Right lobe of liver (tissue), 6 donors: ENCODE measurements around the gene LMOD3. TPM values are rescaled to one million over a fixed set of nuclear protein-coding genes. Genes with fewer than 3 reads are reported as not detected.

Experiments
- ATAC-seq, 4 donors: fragments of 200-7000 bp; cut with Tn5 transposase; one replicate each; pipeline ENCODE4 v1.9.1; 2020; ENCODE audit warnings: mild to moderate bottlenecking in 4 of 4, moderate library complexity in 4 of 4
- DNase-seq, 3 donors: peaks; one replicate each; pipeline ENCODE4 v3.0.0-alpha.2; 2020
- H3K27ac ChIP-seq, 3 donors: fragments of 200-600 bp; one replicate each; pipeline ENCODE4 v1.8.0; 2022
- H3K27me3 ChIP-seq, 2 donors: fragments of 200-600 bp; one replicate each; pipeline ENCODE4 v1.8.0; 2022
- H3K36me3 ChIP-seq, 4 donors: fragments of 200-600 bp; sonication (generic) in 1 of 4; one replicate each; pipeline versions ENCODE4 v1.5.1 to v1.8.0; 2017 to 2022; ENCODE audit warnings: control low read depth in 1 of 4
- H3K4me1 ChIP-seq, 4 donors: fragments of 200-600 bp; sonication (generic) in 1 of 4; one replicate each; pipeline versions ENCODE4 v1.5.1 to v1.8.0; 2017 to 2022; ENCODE audit warnings: control low read depth in 1 of 4
- H3K4me3 ChIP-seq, 3 donors: fragments of 200-600 bp; one replicate each; pipeline ENCODE4 v1.8.0; 2022
- H3K9me3 ChIP-seq, 4 donors: fragments of 200-600 bp; sonication (generic) in 1 of 4; one replicate each; pipeline versions ENCODE4 v1.5.1 to v1.8.0; 2017 to 2022; ENCODE audit warnings: control low read depth in 1 of 4
- CTCF ChIP-seq, 4 donors: fragments of 200-600 bp in 3 of 4; fragments of 450-650 bp in 1 of 4; IDR thresholded peaks; one replicate each; pipeline versions ENCODE4 v1.5.1 to v1.8.0; 2016 to 2022; ENCODE audit warnings: antibody characterized with exemption in 4 of 4, mild to moderate bottlenecking in 2 of 4
- POLR2A ChIP-seq: fragments of 450-650 bp; IDR thresholded peaks from one replicate; pipeline ENCODE4 v1.6.1; 2017; ENCODE audit warnings: antibody characterized with exemption, mild to moderate bottlenecking
- WGBS: methylation state at CpG from one replicate; pipeline ENCODE4 v1.1.6; 2018; ENCODE audit warnings: low coverage, low lambda C conversion rate; ENCODE audit not compliant: insufficient coverage; ENCODE audit errors: missing lambda C conversion rate; 5-methylcytosine and 5-hydroxymethylcytosine counted together
- intact Hi-C, 2 donors: fragments of 100-400 bp; cut with DNase I; formaldehyde crosslinking; loops; one replicate each; pipeline versions ENCODE4 v1.11.2 to v1.14.1; 2022
- total RNA-seq, 6 experiments: library from RNA; depleted of rRNA in 2 of 6; stranded (reverse); fragments of >200 nt in 2 of 6; fragmentation: NEBNext Ultra II Directional in 3 of 6; extraction: Animal tissue kit (Norgen Biotek cat#: 25700) in 3 of 6; gene quantifications; one replicate each; pipeline versions ENCODE4 v1.1.0 to v1.2.4, GENCODE V29; 2016 to 2023
- donor health status: DM: no; HTN: yes; CAD: no.
- donor health status: DM: no; HTN: no; CAD: no.
- donor health status: DM: no; HTN: no; CAD: no.
- donor health status: DM: no; HTN: yes; CAD: no.
- donor health status: DM: no; HTN: yes; CAD: no.

Gene LMOD3
- total RNA-seq, 6 experiments from 2014 or later = 0.07 to 0.25 (median 0.13) TPM; not detected in 3

GRCh38 chr3:69084326-69085167 is 37.8 kb downstream of the LMOD3 start, which contains the start of gene ARL6IP5:
Gene ARL6IP5, plus strand, starts transcription at chr3:69084937. Its CDS starts 111 bp downstream, at chr3:69085048.
- ATAC-seq (peak; percentile 73 to 83 (median 80)), DNase-seq (peak; percentile 94 to 95 (median 95))
- Histone ChIP-seq H3K27me3 (no peaks in the 10 kb centered on the region), H3K9me3 (no peaks in the 10 kb centered on the region), H3K27ac (peak within 1 kb of the TSS; percentile 88 to 93 (median 89)), H3K36me3 (no peaks in the 10 kb centered on the region), H3K4me1 (peaks cover 0 to 42% (median 13%) of the 10 kb centered on the region in 4 donors), H3K4me3 (peak within 1 kb of the TSS; percentile 71 to 98 (median 87))
- intact Hi-C loops = no loop called here
- WGBS = 1% methylated on average over 29 of the region's 32 CpGs
- TF ChIP-seq CTCF (IDR thresholded peaks at IDR 0.05) = no peak
- TF ChIP-seq POLR2A = peak; percentile 65

GRCh38 chr3:69082805-69083204 is 39.6 kb downstream of the LMOD3 start:
- Histone ChIP-seq H3K36me3 (no peaks in the 10 kb centered on the region), H3K4me3 (no peak overlapping the region), H3K4me1 (peaks cover 0 to 49% (median 12%) of the 10 kb centered on the region in 4 donors), H3K27ac (peak overlapping the region in 1 of 3 donors; percentile 35), H3K9me3 (no peaks in the 10 kb centered on the region), H3K27me3 (no peaks in the 10 kb centered on the region)
- DNase-seq (no peak), ATAC-seq (peak in 1 of 4 donors; percentile 3)
- TF ChIP-seq POLR2A (no peak), CTCF (IDR thresholded peaks at IDR 0.05) (no peak)
- intact Hi-C loops = no loop called here

GRCh38 chr3:69082361-69082760 is 40.0 kb downstream of the LMOD3 start:
- WGBS = 58% methylated on average over 1 of the region's 2 CpGs
- H3K27me3 ChIP-seq = no peaks in the 10 kb centered on the region
- TF ChIP-seq POLR2A = no peak
- H3K4me1 ChIP-seq = peaks cover 0 to 45% (median 12%) of the 10 kb centered on the region in 4 donors
- ATAC-seq (no peak), DNase-seq (no peak)
- intact Hi-C loops = no loop called here
- H3K27ac ChIP-seq = peak overlapping the region in 1 of 3 donors; percentile 35
- no peaks in the 10 kb centered on the region for H3K36me3 ChIP-seq
- H3K9me3 ChIP-seq = no peaks in the 10 kb centered on the region
- no peak overlapping the region for H3K4me3 ChIP-seq

- no peaks in the 10 kb centered on the region for H3K9me3 ChIP-seq
- ATAC-seq (no peak), DNase-seq (no peak)
- TF ChIP-seq CTCF (IDR thresholded peaks at IDR 0.05) = no peak
- TF ChIP-seq POLR2A = no peak
- no peak overlapping the region for H3K27ac ChIP-seq
- no peaks in the 10 kb centered on the region for H3K27me3 ChIP-seq
- H3K4me3 ChIP-seq = no peak overlapping the region
- H3K4me1 ChIP-seq = peaks cover 0 to 39% (median 10%) of the 10 kb centered on the region in 4 donors
- WGBS = 85% methylated on average over 5 of the region's 5 CpGs
- intact Hi-C loops = no loop called here
- H3K36me3 ChIP-seq = no peaks in the 10 kb centered on the region
Measured at GRCh38 chr3:69081583-69082262, 40.7 kb downstream of the LMOD3 start.
